Muscle of back (tissue), 13 donors: ENCODE data around the gene COX15. TPM values are rescaled to one million over a fixed set of nuclear protein-coding genes. Genes with fewer than 3 reads are reported as not detected.
"Not testable (repeated sequence)": the region's sequence is repeated elsewhere in the genome, so short reads cannot be mapped to it uniquely, and the experiment has no call there.

Experiments used
- DNase-seq, 3 donors: peaks; one replicate each; pipeline versions ENCODE4 v3.0.0 to v3.0.0-alpha.2; 2013
- long read RNA-seq, 9 donors: transcript quantifications; one replicate each; lab custom pipeline, GENCODE V29; 2026
- polyA plus RNA-seq, 10 donors: library from polyadenylated mRNA; unstranded; fragments of 120-200 nt; gene quantifications; one replicate each; pipeline ENCODE4 v1.2.1, GENCODE V29; 2013; ENCODE audit not compliant: insufficient read length in 10 of 10

COX15 gene
- polyA plus RNA-seq: 10 to 100 TPM; 23.6 to 37.9 (median 30.7) TPM
- long read RNA-seq, donor 1, partial matches to known transcripts: 9 of 13 reads
- long read RNA-seq, donor 1, other reads (novel, unspliced or antisense): 0 of 13 reads
- long read RNA-seq, donor 2, partial matches to known transcripts: 0 of 4 reads
- long read RNA-seq, donor 2, other reads (novel, unspliced or antisense): 0 of 4 reads
- long read RNA-seq, donor 3: 0 reads
- long read RNA-seq, donor 4, transcript COX15-201 (9 exons, 2,356 nt): major isoform, 5 of 5 reads
- long read RNA-seq, donor 4, partial matches to known transcripts: 0 of 5 reads
- long read RNA-seq, donor 4, other reads (novel, unspliced or antisense): 0 of 5 reads
- long read RNA-seq, donor 5, transcript COX15-201 (9 exons, 2,356 nt): major isoform, 5 of 5 reads
- long read RNA-seq, donor 5, partial matches to known transcripts: 0 of 5 reads
- long read RNA-seq, donor 5, other reads (novel, unspliced or antisense): 0 of 5 reads
- long read RNA-seq, donor 6, transcript COX15-201 (9 exons, 2,356 nt): major isoform, 6 of 6 reads
- long read RNA-seq, donor 6, partial matches to known transcripts: 0 of 6 reads
- long read RNA-seq, donor 6, other reads (novel, unspliced or antisense): 0 of 6 reads
- long read RNA-seq, donor 7, transcript COX15-201 (9 exons, 2,356 nt): major isoform, 5 of 5 reads
- long read RNA-seq, donor 7, partial matches to known transcripts: 0 of 5 reads
- long read RNA-seq, donor 7, other reads (novel, unspliced or antisense): 0 of 5 reads
- long read RNA-seq, donor 8, partial matches to known transcripts: 0 of 1 reads
- long read RNA-seq, donor 8, other reads (novel, unspliced or antisense): 0 of 1 reads
- long read RNA-seq, donor 9, partial matches to known transcripts: 0 of 1 reads
- long read RNA-seq, donor 9, other reads (novel, unspliced or antisense): 0 of 1 reads

- peak; percentile 97 to 100 (median 100) for DNase-seq
Observed at GRCh38 chr10:99732033-99732842, at the start of gene COX15, which contains the start of gene CUTC. TSS of gene COX15 (minus strand) at chr10:99732127. CDS start at chr10:99732049, 78 bp downstream. TSS of gene CUTC (plus strand) at chr10:99732234. CDS start at chr10:99732349, 115 bp downstream.

- peak; percentile 26 to 62 (median 49) for DNase-seq
Observed at GRCh38 chr10:99779335-99779734, 47.4 kb upstream of the COX15 start.

GRCh38 chr10:99777918-99778714, 46.2 kb upstream of the COX15 start:
- DNase-seq: no peak

GRCh38 chr10:99775850-99776249, 43.9 kb upstream of the COX15 start:
- DNase-seq: peak in 1 of 3 donors; percentile 73

GRCh38 chr10:99770408-99771045, 38.6 kb upstream of the COX15 start:
- no peak for DNase-seq

GRCh38 chr10:99769706-99770105, 37.8 kb upstream of the COX15 start:
- DNase-seq: no peak

- DNase-seq: no peak
Observed at GRCh38 chr10:99768556-99768955, 36.6 kb upstream of the COX15 start.

GRCh38 chr10:99767901-99768300, 36.0 kb upstream of the COX15 start:
- no peak for DNase-seq

- DNase-seq: no peak
Observed at GRCh38 chr10:99766302-99766681, 34.4 kb upstream of the COX15 start.

- DNase-seq: no peak
Observed at GRCh38 chr10:99765672-99766301, 33.9 kb upstream of the COX15 start.

- DNase-seq: no peak
Observed at GRCh38 chr10:99761365-99761764, 29.4 kb upstream of the COX15 start.

GRCh38 chr10:99760321-99760720, 28.4 kb upstream of the COX15 start:
- DNase-seq: no peak

- DNase-seq: peak in 1 of 3 donors; percentile 41
Observed at GRCh38 chr10:99758211-99758891, 26.4 kb upstream of the COX15 start.

- no peak for DNase-seq
Observed at GRCh38 chr10:99756159-99756558, 24.2 kb upstream of the COX15 start.

GRCh38 chr10:99754670-99755069, 22.7 kb upstream of the COX15 start:
- no peak for DNase-seq

- no peak for DNase-seq
Observed at GRCh38 chr10:99750641-99751040, 18.7 kb upstream of the COX15 start.

- DNase-seq: no peak
Observed at GRCh38 chr10:99748823-99749451, 17.0 kb upstream of the COX15 start.

GRCh38 chr10:99746166-99746565, 14.2 kb upstream of the COX15 start:
- not testable (repeated sequence) for DNase-seq

- DNase-seq: no peak
Observed at GRCh38 chr10:99743841-99744240, 11.9 kb upstream of the COX15 start.
